ENCODE data around the gene GNPAT.

The GNPAT gene

DNA sequence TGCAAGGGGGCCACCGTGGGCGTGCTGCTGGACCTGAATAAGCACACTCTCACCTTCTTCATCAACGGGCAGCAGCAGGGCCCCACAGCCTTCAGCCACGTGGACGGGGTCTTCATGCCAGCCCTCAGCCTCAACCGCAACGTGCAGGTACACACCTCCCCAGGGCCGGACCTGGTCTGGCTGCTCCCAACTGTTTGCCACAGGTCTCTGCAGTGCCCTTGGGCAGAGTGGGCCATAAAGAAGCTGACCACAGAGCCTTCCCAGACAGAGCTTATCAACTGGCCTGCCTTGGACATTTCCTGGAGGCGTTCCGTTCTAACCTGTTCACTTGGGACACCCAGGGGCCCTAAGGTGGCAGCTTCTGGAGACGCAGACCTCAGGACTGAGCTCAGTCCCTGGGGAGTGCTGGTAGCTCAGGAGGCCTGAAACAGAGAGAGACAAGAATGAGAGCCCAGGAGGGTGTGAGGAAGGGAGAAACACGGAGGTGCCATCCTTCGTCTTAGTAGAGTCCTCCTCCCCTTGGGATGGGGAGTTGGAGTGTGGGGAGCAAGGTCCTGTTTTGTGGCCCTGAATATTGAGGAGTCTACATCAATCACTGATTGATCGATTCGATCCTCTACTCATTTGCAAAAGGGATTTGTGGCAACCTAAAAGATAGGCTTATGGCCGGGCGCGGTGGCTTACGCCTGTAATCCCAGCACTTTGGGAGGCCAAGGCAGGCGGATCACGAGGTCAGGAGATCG, 27.0 kb upstream of the GNPAT start:
- DNase-seq: no peak

- no peak for DNase-seq
Measured at GRCh38 chr1:231214918-231215680, 25.9 kb upstream of the GNPAT start.

DNA sequence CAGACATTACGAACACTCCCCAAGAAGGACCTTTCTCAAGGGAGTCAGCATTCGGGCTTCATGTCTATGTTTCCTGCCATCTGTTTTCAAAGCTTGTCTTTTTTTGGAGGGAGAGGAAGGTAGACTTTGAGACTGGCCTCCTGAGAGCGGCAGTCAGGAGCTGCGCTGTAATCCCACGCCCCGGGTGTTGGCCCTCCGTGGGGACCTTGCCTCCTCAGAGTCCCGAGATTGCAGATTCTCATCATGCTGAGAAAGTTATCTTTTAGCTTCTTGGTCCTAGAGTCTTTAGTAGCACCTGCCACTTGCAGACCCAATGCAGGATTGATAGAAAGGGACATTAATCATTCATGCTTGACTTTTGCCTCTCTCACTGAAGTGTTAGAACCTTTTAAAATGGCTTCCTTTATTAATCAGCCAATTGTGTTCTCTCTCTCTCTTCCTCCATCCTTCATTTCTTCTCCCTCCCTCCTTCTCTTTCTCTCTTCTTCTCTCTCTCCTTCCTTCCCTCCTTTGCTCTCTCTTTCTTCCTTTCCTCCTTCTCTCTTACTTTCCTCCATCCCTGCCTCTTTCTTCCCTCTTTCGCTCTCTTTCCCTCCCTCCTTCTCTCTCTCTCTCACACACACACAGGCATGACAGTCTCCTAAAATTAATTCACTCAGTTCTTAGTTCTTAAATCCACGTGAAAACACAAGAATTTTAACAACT, 25.2 kb upstream of the GNPAT start:
- DNase-seq: no peak

DNA sequence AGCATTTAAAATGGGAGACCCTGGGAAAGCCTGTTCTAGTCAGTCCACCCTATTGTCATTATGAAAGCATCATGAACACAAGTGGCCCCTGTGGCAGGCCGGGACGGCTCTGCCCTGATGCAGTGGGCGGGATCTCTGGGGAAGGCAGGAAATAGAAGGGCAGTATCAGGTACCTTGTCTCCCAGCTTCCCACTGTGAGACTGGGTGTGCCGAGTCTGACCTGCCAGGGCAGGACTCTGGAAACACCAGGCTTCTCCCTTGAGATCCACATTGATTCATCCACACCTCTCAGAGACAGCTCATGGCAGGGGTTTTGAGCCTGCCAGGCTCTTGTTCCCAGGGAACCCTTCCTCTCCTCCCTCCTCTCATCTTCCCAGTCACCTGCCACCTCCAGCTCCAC, 24.5 kb upstream of the GNPAT start:
- DNase-seq: no peak

- DNase-seq: no peak
Measured at GRCh38 chr1:231217056-231217455, 24.0 kb upstream of the GNPAT start.

- DNase-seq: no peak
Measured at GRCh38 chr1:231218078-231218477, 22.9 kb upstream of the GNPAT start.

DNA sequence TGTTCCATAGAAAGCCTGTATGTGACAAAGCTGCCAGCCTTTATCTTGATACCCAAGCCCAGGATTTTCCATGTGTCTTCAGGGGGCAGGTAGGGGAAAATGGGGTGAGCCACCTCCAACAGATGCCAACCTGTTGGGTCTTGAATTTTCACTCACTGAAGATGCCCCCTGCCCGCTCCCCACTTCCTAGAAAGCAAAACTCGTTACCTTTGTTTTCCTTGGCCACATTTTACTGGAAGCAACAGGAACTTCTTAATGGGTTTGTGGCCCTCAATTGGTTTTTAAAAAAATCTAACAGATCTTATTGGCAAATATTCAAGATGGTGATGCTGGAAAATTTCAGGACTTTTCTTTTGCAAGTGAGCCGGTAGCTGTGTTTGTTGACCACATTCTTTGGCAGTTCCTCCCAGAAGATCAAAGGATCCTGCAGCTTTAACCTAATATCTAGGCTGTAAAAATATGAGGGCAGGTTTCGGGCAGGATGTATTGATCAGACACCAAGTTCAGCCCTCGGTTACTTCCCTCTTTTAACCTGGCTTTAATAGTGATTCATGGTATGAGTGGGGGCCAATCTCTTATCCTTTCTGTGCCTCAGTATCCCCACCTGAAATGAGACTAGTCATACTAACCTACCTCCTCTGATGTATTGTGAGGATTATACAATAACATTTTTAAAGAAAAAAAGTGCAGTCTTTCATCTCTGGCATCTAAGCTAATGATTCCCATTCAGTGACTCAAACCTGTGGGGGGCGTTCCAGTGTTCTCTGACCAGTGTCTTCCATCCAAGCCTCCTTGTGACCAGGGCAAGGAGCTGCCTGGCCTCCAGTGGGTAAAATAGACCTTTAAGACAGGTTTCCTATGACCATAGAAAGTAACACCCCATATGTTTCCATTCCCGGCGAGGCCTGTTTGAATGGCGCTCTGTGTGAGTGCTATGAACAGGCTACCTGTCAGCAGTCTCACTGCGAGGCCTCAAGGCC, 21.3 kb upstream of the GNPAT start:
- DNase-seq: no peak

GRCh38 chr1:231220801-231221200, 20.2 kb upstream of the GNPAT start:
- no peak for DNase-seq

DNA sequence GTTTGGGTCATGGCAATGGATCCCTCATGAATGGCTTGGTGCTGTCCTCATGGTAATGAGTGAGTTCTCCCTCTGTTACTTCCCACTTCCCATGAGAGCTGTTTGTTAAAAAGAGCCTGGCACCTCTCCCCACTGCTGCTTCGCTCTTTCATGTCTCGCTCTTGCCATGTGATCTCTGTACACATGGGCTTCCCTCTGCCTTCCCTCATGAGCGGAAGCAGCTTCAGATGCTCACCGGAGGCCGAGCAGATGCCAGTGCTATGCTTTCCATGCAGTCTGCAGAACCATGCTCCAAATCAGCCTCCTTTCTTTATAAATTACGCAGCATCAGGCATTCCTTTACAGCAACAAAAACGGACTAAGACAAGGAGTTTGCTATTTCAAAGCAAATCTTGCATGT, 14.9 kb upstream of the GNPAT start:
- no peak for DNase-seq

DNA sequence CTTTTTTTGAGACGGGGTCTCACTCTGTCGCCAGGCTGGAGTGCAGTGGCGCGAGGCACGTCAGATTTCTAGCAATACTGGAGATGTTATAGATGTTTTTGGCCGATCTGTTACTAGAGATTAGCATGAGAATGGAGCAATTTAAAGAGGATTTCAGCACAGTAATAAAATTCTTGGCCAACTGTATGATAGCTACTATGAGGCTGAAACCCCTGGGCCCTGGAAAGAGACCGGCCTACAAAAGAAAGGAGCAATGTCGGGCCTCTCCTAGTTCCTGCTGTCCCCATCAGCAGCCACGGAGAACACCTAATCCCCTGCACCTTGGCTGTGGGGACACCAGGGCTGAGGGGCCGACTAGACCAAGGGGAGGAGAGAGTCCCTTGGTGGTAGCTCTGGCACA, 9.5 kb upstream of the GNPAT start:
- DNase-seq: no peak

DNA sequence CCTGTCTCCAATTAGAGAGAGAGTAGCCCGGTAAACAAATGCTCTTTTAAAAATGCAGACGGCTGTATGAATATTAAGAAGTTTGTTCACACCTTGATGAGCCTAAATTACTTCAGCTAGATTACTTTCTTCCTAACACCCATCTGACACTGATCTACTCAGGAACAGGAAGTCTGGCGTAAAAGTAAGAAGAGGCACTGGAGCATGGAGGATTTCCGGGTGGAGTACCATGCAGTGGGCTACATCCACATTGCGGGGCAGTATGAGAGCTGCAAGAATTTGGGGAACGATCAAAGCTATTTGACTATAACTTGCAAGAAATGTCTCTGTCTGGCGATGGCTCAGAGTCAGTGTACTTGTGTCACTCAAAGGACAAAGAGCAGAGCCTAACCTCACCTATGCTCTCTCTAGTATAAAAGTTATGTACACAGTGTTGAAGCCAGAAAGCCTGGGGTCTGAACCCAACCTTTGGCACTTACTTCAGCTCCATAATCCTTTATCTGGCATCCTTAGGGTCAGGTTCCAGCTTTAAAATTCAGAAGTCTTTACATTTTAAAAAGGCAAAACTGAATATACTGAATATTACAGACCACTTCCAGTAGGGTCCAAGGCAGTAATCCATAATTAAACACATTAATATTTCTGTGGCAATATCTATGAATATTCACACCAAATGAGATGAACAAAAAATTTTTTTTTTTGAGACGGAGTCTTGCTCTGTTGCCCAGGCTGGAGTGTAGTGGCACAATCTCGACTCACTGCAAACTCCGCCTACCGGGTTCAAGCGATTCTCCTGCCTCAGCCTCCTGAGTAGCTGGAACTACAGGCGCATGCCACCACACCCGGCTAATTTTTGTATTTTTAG, 7.9 kb upstream of the GNPAT start:
- DNase-seq: no peak

- no peak for DNase-seq
Measured at GRCh38 chr1:231233735-231234417, 7.1 kb upstream of the GNPAT start.

DNA sequence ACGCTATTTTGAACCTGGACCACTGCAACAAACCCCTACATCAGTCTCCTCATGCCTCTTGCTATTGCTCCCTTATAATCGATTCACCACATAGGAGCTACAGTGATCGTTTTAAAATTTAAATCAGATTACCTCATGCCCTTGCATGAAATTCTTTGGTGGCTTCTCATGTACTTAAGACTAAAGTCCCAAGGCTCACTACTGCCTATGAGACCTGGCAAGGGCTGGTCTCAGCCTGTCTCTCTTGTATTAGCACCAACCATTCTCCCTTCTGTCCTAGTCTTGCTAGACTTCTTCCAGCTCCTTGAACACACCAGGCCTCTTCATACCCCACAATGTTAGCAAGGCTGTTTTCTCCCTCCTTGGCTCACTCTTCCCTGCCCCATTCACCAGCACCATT, 6.5 kb upstream of the GNPAT start:
- no peak for DNase-seq

GRCh38 chr1:231235526-231236207, 5.3 kb upstream of the GNPAT start:
- DNase-seq: no peak

GRCh38 chr1:231236208-231236591, 4.8 kb upstream of the GNPAT start:
- no peak for DNase-seq

DNA sequence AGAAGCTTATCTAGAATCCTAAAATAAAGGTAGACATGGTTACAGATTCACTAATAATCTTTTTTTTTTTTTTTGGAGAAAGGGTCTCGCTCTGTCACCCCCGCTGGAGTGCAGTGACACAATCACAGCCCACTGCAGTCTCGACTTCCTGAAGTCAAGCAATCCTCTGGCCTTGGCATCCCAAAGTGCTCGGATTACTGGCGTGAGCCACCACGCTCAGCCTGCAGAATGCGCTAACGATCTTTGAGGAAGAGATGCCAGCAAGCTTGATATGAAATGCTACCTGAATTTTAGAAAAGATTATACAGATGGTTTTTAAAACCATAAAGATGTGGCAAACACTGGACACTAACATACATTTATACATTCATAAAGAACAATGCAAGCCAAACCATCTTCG, 4.1 kb upstream of the GNPAT start:
- DNase-seq: no peak

- DNase-seq: no peak
Measured at GRCh38 chr1:231238298-231238697, 2.7 kb upstream of the GNPAT start.

DNA sequence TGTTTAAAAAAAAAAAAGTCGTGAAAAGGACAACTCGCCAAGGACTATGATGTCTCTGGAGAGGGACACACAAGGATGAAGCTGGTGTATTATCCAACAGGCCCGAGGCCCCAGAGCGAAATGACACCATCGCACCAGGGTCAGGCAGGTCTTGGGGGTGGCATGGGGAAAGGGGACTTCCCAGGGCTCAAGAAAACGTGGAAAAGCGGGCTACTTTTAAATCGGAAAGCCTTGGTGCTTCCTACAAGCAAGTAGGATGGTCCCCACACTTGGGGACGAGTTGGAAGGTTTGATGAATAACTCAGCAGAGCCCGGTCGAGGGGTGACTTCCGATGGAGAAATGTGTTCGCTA, 505 bp upstream of the GNPAT start:
- no peak for DNase-seq

DNA sequence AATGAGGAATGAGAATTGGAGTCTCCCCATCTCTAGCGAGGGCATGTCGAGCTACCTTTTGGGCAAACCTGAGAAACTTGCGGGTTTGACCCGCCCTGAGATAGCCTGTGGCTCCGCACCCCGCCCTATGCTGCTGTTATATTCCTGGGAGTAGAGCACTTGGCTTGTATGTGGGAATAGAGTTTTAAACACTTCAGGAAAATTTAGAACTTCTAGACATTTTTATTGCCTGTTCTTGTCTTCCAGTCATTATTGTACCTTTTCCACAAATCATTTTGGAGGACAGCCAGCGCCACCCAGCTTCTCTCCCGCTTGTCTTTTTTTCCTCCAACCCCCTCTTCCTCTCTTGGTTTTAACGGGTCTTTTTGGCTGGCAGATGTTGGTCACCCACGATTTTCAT, 738 bp downstream of the GNPAT start:
- DNase-seq: no peak

- no peak for DNase-seq
Measured at GRCh38 chr1:231242516-231243198, 1.6 kb downstream of the GNPAT start.
